A673 (cell line): ENCODE measurements around the gene E2F7.

Experiments
- CTCF ChIP-seq: fragments of 300-800, 200-600 bp; sonication (generic); conservative IDR thresholded peaks from 2 replicates; pipeline ENCODE4 v1.5.1; 2017; ENCODE audit warnings: low read depth, mild to moderate bottlenecking, antibody characterized with exemption, low read length, moderate library complexity, mixed read lengths
- EZH2 ChIP-seq: fragments of 200-600 bp; sonication (generic); IDR thresholded peaks from 2 replicates; pipeline ENCODE4 v1.6.1; 2017; ENCODE audit warnings: borderline replicate concordance, low read depth, mild to moderate bottlenecking, mixed read lengths, antibody characterized with exemption, low read length; ENCODE audit not compliant: poor library complexity, severe bottlenecking

DNA sequence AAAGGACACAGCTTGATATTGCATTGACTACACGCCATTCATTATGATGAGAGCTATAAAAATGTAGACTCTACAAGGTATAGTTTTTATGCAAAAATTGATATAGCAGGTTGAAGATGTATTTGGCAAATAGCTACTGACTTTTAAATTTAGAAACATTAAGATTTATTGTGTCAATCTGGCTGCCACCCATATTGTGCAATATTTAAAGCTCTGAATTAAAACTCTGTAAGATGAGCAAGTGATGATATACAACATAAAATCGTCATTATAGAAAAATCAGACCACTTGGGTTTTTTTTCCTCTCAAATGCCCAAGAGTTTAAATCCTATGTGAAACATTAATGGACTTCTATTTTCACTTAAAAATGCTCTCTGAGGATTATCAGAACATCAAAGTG, 36.8 kb upstream of the E2F7 start:
- TF ChIP-seq CTCF (no peak), EZH2 (no peak)
